ENCODE measurements around the gene ATAD2B.

GRCh38 chr2:23844905-23845304 lies 82.0 kb downstream of the ATAD2B start:
- TF ChIP-seq, protein P1, sequence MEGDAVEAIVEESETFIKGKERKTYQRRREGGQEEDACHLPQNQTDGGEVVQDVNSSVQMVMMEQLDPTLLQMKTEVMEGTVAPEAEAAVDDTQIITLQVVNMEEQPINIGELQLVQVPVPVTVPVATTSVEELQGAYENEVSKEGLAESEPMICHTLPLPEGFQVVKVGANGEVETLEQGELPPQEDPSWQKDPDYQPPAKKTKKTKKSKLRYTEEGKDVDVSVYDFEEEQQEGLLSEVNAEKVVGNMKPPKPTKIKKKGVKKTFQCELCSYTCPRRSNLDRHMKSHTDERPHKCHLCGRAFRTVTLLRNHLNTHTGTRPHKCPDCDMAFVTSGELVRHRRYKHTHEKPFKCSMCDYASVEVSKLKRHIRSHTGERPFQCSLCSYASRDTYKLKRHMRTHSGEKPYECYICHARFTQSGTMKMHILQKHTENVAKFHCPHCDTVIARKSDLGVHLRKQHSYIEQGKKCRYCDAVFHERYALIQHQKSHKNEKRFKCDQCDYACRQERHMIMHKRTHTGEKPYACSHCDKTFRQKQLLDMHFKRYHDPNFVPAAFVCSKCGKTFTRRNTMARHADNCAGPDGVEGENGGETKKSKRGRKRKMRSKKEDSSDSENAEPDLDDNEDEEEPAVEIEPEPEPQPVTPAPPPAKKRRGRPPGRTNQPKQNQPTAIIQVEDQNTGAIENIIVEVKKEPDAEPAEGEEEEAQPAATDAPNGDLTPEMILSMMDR (IDR thresholded peaks at IDR 0.05), result no peak
- TF ChIP-seq POLR2A (IDR thresholded peaks at IDR 0.05) (no peak), EP300 (IDR thresholded peaks at IDR 0.05; ENCODE audit: low read depth) (no peak), POLR2AphosphoS5 (IDR thresholded peaks at IDR 0.05) (no peak)

Measured in transverse colon (tissue), 4 donors.